GM12873 (cell line): Measurements from ENCODE around the gene RBFOX2.

Source experiments
- CTCF ChIP-seq: IDR thresholded peaks from 2 replicates; pipeline ENCODE4 v1.5.1; 2012; ENCODE audit warnings: low read depth, mild to moderate bottlenecking, moderate library complexity, low read length, control low read depth; ENCODE audit not compliant: insufficient read depth; ENCODE audit errors: missing control alignments

RBFOX2 gene

GRCh38 chr22:35739076-35739930 lies 289.3 kb downstream of the RBFOX2 start:
- TF ChIP-seq CTCF, result peak; percentile 27

GRCh38 chr22:35736701-35737100 lies 291.9 kb downstream of the RBFOX2 start:
- TF ChIP-seq CTCF, result no peak

- no peak for TF ChIP-seq CTCF
Observed at GRCh38 chr22:35736166-35736565, 292.5 kb downstream of the RBFOX2 start.

GRCh38 chr22:35735542-35735941 lies 293.1 kb downstream of the RBFOX2 start:
- TF ChIP-seq CTCF, result no peak

GRCh38 chr22:35734517-35734827 lies 294.2 kb downstream of the RBFOX2 start:
- no peak for TF ChIP-seq CTCF

DNA sequence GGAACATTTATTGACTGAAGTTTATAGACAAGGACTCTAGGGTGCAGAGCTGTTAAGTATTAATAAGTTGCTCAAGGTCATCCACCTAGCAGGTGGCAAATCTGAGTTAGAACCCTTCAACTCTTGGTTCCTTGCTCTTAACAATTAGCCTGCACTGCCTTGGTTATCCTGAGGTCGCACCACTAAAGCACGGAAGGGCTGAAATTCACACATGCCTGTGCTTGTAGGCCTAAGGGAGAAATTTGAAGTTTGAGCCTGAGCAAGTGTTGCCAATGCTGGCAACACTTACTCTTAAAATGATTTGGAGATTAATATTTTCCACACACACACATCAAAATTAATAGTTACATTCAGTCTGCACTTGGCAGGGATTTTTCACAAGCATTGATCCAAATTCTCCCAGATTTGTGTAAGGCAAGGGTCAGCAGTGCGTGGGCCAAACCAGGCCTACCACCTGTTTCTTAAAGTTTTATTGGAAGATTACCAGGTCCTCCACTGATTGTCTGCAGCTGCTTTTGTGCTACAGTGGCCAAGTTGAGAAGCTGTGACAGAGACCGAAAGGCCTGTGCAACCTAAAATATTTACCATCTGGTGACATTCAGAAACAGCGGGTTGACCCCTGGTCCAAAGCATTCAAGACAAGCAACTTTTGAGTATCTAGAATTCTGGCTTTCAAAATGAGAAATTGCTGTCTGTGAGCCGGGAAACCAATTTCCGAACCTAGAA lies 294.7 kb downstream of the RBFOX2 start:
- TF ChIP-seq CTCF, result no peak

- no peak for TF ChIP-seq CTCF
Observed at GRCh38 chr22:35733036-35733435, 295.6 kb downstream of the RBFOX2 start.
